ENCODE results near the gene NKTR.

- TF ChIP-seq CTCF (IDR thresholded peaks at IDR 0.05) = no peak
- no peak for TF ChIP-seq POLR2A (IDR thresholded peaks at IDR 0.05)
Observed at GRCh38 chr3:42694366-42694765, 93.9 kb downstream of the NKTR start.
